Kidney (tissue), 14 donors: Measurements from ENCODE around the gene CT47A1. TPM values are rescaled to one million over a fixed set of nuclear protein-coding genes. Genes with fewer than 3 reads are reported as not detected.

Experiments used
- DNase-seq, 5 donors: peaks; one replicate each; pipeline ENCODE4 v3.0.0-alpha.2; 2013 to 2020
- FAIRE-seq: peaks from 2 replicates; lab custom pipeline; 2012; peaks lifted over from hg19 to GRCh38; lab: Jason Lieb, UNC
- H3K27ac ChIP-seq, 2 donors: one replicate each; pipeline ENCODE4 v1.7.0; 2013; ENCODE audit warnings: low read depth in 2 of 2, low read length in 2 of 2, inconsistent platforms in 1 of 2
- H3K27me3 ChIP-seq: one replicate; pipeline ENCODE4 v1.7.1; 2013; ENCODE audit warnings: low read length, inconsistent platforms; ENCODE audit not compliant: control insufficient read depth, insufficient read depth
- H3K36me3 ChIP-seq, 3 donors: one replicate each; pipeline versions ENCODE4 v1.7.0 to v1.7.1; 2013; ENCODE audit warnings: low read length in 3 of 3, control low read depth in 1 of 3, inconsistent platforms in 1 of 3; ENCODE audit not compliant: insufficient read depth in 3 of 3, control insufficient read depth in 2 of 3
- H3K4me1 ChIP-seq, 3 donors: one replicate each; pipeline versions ENCODE4 v1.7.0 to v1.7.1; 2013; ENCODE audit warnings: low read length in 3 of 3, inconsistent platforms in 1 of 3, low read depth in 1 of 3; ENCODE audit not compliant: control insufficient read depth in 2 of 3, insufficient read depth in 2 of 3
- H3K4me3 ChIP-seq, 3 donors: one replicate each; pipeline versions ENCODE4 v1.7.0 to v1.8.1; 2013; ENCODE audit warnings: low read length in 3 of 3, control low read depth in 1 of 3, inconsistent platforms in 1 of 3
- H3K9ac ChIP-seq, 3 donors: one replicate each; pipeline versions ENCODE4 v1.7.0 to v1.7.1; 2013; ENCODE audit warnings: low read length in 3 of 3, control low read depth in 1 of 3, inconsistent platforms in 1 of 3
- H3K9me3 ChIP-seq, 3 donors: one replicate each; pipeline versions ENCODE4 v1.7.0 to v1.7.1; 2013; ENCODE audit warnings: low read length in 3 of 3, control low read depth in 1 of 3, inconsistent platforms in 1 of 3; ENCODE audit not compliant: control insufficient read depth in 2 of 3, insufficient read depth in 1 of 3
- CTCF ChIP-seq: IDR thresholded peaks from 3 replicates; pipeline ENCODE4 v1.5.1; 2012; ENCODE audit warnings: mild to moderate bottlenecking, moderate library complexity, borderline replicate concordance; ENCODE audit not compliant: insufficient read depth; ENCODE audit errors: extremely low read depth
- intact Hi-C: fragments of 100-400 bp; cut with DNase I; formaldehyde crosslinking; loops from one replicate; pipeline ENCODE4 v1.11.1; 2022
- polyA plus RNA-seq: library from polyadenylated mRNA; stranded (reverse); fragments of 350-450 nt; fragmentation: Illumina TruSeq; extraction: RNeasy Lipid Tissue Mini Kit (QIAGEN cat#74804); gene quantifications from one replicate; pipeline ENCODE4 v1.2.3, GENCODE V29; 2014; ENCODE audit warnings: low read depth, low replicate concordance; ENCODE audit not compliant: insufficient read depth
- total RNA-seq: library from RNA; stranded (reverse); fragmentation: NEBNext Ultra II Directional; extraction: Animal tissue kit (Norgen Biotek cat#: 25700); gene quantifications from one replicate; pipeline ENCODE4 v1.2.1, GENCODE V29; 2021
- donor health status: control.
- donor health status: control.
- donor health status: control.
- donor health status: control.
- donor health status: control.
- donor health status: DM: yes; HTN: yes; CAD: no.
- donor health status: Normal renal cell carcinoma (clear cell type).

The CT47A1 gene
- total and polyA plus RNA-seq, 2 donors from 2014 or later = not detected

- Histone ChIP-seq H3K27ac (no peak overlapping the region), H3K4me3 (no peak overlapping the region), H3K36me3 (no peaks in the 10 kb centered on the region), H3K4me1 (no peaks in the 10 kb centered on the region), H3K9me3 (no peaks in the 10 kb centered on the region), H3K9ac (no peak overlapping the region), H3K27me3 (no peaks in the 10 kb centered on the region)
- TF ChIP-seq CTCF = no peak
- FAIRE-seq = no peak
- no peak for DNase-seq
- intact Hi-C loops = no loop called here
These were observed 29.3 kb upstream of the CT47A1 start for GRCh38 chrX:121014826-121015225.

GRCh38 chrX:121013897-121014455 lies 28.4 kb upstream of the CT47A1 start:
- H3K9me3 ChIP-seq = no peaks in the 10 kb centered on the region
- TF ChIP-seq CTCF = no peak
- H3K36me3 ChIP-seq = no peaks in the 10 kb centered on the region
- FAIRE-seq (no peak), DNase-seq (no peak)
- H3K27ac ChIP-seq = no peak overlapping the region
- no peak overlapping the region for H3K9ac ChIP-seq
- H3K4me1 ChIP-seq = no peaks in the 10 kb centered on the region
- no peaks in the 10 kb centered on the region for H3K27me3 ChIP-seq
- intact Hi-C loops = no loop called here
- H3K4me3 ChIP-seq = no peak overlapping the region

- Histone ChIP-seq H3K27ac (no peak overlapping the region), H3K9ac (no peak overlapping the region), H3K4me1 (no peaks in the 10 kb centered on the region), H3K4me3 (no peak overlapping the region), H3K27me3 (no peaks in the 10 kb centered on the region), H3K9me3 (no peaks in the 10 kb centered on the region), H3K36me3 (no peaks in the 10 kb centered on the region)
- no peak for DNase-seq
- intact Hi-C loops = no loop called here
- no peak for TF ChIP-seq CTCF
- FAIRE-seq = no peak
These were observed 25.7 kb upstream of the CT47A1 start for GRCh38 chrX:121011254-121011653.

- Histone ChIP-seq H3K9me3 (no peaks in the 10 kb centered on the region), H3K9ac (no peak overlapping the region), H3K4me3 (no peak overlapping the region), H3K36me3 (no peaks in the 10 kb centered on the region), H3K4me1 (no peaks in the 10 kb centered on the region), H3K27me3 (no peaks in the 10 kb centered on the region), H3K27ac (no peak overlapping the region)
- FAIRE-seq (no peak), DNase-seq (no peak)
- intact Hi-C loops = no loop called here
- no peak for TF ChIP-seq CTCF
These were observed 24.7 kb upstream of the CT47A1 start for GRCh38 chrX:121010218-121010617.
